ENCODE results near the gene TMEM106C.

DNA sequence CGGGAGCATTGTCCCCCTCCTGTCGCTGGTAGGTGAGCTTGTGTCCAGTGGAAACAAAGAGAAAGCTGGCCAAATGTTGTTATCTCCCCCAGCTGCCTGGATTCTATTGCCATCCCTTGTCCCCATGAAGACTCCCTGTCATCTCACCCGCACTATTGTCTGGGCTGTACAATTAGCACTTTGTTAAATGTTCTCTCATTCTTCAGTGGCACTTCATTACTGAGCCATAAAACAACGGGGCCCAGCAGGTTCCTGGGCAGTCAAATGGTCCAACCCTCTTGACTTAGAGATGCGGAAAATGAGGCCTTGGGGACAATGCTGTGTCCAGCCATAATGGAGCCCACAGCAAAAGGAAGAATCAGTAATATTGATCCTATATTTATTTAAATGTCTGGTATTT is 54.1 kb downstream of the TMEM106C start:
- TF ChIP-seq, protein P1, sequence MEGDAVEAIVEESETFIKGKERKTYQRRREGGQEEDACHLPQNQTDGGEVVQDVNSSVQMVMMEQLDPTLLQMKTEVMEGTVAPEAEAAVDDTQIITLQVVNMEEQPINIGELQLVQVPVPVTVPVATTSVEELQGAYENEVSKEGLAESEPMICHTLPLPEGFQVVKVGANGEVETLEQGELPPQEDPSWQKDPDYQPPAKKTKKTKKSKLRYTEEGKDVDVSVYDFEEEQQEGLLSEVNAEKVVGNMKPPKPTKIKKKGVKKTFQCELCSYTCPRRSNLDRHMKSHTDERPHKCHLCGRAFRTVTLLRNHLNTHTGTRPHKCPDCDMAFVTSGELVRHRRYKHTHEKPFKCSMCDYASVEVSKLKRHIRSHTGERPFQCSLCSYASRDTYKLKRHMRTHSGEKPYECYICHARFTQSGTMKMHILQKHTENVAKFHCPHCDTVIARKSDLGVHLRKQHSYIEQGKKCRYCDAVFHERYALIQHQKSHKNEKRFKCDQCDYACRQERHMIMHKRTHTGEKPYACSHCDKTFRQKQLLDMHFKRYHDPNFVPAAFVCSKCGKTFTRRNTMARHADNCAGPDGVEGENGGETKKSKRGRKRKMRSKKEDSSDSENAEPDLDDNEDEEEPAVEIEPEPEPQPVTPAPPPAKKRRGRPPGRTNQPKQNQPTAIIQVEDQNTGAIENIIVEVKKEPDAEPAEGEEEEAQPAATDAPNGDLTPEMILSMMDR (IDR thresholded peaks at IDR 0.05) = no peak
- TF ChIP-seq POLR2A (IDR thresholded peaks at IDR 0.05) = no peak
